Upper lobe of right lung (tissue), 1 donor: ENCODE data around the gene RANBP3. TPM values are rescaled to one million over a fixed set of nuclear protein-coding genes. Genes with fewer than 3 reads are reported as not detected.

ENCODE experiments used
- ATAC-seq: fragments of 200-7000 bp; cut with Tn5 transposase; one replicate; pipeline ENCODE4 v1.9.1; 2020; ENCODE audit warnings: mild to moderate bottlenecking, moderate library complexity
- DNase-seq: peaks from one replicate; pipeline ENCODE4 v3.0.0-alpha.2; 2020
- H3K27ac ChIP-seq: fragments of 200-600 bp; one replicate; pipeline ENCODE4 v1.8.0; 2022
- H3K27me3 ChIP-seq: fragments of 200-600 bp; one replicate; pipeline ENCODE4 v1.8.0; 2022; ENCODE audit warnings: mild to moderate bottlenecking
- H3K36me3 ChIP-seq: fragments of 200-600 bp; one replicate; pipeline ENCODE4 v1.8.0; 2022
- H3K4me1 ChIP-seq: fragments of 200-600 bp; one replicate; pipeline ENCODE4 v1.8.0; 2022
- H3K4me3 ChIP-seq: fragments of 200-600 bp; one replicate; pipeline ENCODE4 v1.8.0; 2022; ENCODE audit warnings: mild to moderate bottlenecking
- H3K9me3 ChIP-seq: fragments of 200-600 bp; one replicate; pipeline ENCODE4 v1.8.0; 2022
- intact Hi-C: fragments of 100-400 bp; cut with DNase I; formaldehyde crosslinking; loops from one replicate; pipeline ENCODE4 v1.11.0; 2022
- total RNA-seq: library from RNA; stranded (reverse); fragmentation: NEBNext Ultra II Directional; extraction: Animal tissue kit (Norgen Biotek cat#: 25700); gene quantifications from one replicate; pipeline ENCODE4 v1.2.1, GENCODE V29; 2021
- TF ChIP-seq, protein P1 (sequence below): fragments of 200-600 bp; IDR thresholded peaks from one replicate; pipeline ENCODE4 v1.8.0; 2022; ENCODE audit warnings: antibody characterized with exemption
- donor health status: DM: no; HTN: yes; CAD: no; lungs with severe emphysema.

The RANBP3 gene
- total RNA-seq, 1 donor from 2014 or later = 65.5 TPM

DNA sequence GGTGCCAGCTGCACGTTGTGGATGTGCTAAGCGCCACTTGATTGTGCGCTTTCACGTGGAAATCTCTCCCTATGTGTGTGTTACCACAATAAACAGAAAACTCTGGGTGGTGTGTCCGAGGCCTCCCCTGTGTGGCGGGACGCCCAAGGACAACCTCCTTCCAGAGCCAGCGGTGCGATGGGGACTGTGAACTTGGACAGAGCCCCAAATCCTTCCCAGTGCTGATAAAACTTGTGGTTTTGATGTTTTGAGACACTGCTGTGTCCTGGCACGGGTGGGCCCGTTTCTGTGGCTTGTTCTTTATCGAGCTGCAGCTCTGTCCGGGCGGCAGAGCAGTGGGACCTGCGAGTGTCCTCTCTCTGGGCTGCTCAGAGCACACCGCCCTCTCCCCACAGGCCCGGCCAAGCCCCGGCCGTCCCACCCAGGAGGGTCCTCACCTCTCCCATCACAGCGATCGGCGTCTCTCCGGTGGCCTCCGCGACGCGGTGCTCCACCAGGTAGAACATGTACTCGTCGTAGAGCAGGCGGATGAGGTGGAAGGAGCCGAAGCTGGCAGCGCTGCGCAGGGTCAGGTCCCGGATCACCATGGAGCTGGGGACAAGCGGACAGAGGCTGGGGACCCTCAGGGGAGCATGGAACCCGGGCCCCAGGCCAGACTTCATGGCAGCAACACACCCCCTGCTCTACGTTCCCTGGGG lies 18.8 kb upstream of the RANBP3 start:
- DNase-seq (no peak), ATAC-seq (no peak)
- Histone ChIP-seq H3K9me3 (no peaks in the 10 kb centered on the region), H3K4me1 (peaks cover 11% of the 10 kb centered on the region), H3K36me3 (no peaks in the 10 kb centered on the region), H3K27me3 (no peaks in the 10 kb centered on the region), H3K4me3 (no peak overlapping the region), H3K27ac (no peak overlapping the region)
- TF ChIP-seq, protein P1, sequence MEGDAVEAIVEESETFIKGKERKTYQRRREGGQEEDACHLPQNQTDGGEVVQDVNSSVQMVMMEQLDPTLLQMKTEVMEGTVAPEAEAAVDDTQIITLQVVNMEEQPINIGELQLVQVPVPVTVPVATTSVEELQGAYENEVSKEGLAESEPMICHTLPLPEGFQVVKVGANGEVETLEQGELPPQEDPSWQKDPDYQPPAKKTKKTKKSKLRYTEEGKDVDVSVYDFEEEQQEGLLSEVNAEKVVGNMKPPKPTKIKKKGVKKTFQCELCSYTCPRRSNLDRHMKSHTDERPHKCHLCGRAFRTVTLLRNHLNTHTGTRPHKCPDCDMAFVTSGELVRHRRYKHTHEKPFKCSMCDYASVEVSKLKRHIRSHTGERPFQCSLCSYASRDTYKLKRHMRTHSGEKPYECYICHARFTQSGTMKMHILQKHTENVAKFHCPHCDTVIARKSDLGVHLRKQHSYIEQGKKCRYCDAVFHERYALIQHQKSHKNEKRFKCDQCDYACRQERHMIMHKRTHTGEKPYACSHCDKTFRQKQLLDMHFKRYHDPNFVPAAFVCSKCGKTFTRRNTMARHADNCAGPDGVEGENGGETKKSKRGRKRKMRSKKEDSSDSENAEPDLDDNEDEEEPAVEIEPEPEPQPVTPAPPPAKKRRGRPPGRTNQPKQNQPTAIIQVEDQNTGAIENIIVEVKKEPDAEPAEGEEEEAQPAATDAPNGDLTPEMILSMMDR = no peak
- intact Hi-C loops = no loop called here

DNA sequence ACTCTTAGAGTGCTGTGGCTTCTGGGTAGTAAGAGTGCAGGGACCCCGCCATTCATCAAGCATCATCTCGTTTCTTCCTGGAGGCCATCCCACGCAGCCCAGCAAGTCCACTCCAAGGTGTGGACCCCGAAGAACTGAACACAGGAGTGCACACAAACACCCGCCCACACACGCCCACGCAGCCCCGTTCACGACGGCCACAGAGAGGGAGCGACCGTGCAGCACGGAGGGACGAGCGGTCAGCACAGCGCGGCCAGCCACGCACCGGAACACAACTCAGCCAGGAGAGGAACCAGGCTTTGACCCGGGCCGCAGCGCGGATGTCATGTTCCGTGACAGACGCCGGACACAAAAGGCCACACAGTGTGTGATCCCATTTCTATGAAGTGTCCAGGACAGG lies 18.2 kb upstream of the RANBP3 start:
- Histone ChIP-seq H3K4me3 (no peak overlapping the region), H3K27me3 (no peaks in the 10 kb centered on the region), H3K9me3 (no peaks in the 10 kb centered on the region), H3K27ac (no peak overlapping the region), H3K36me3 (no peaks in the 10 kb centered on the region), H3K4me1 (peaks cover 11% of the 10 kb centered on the region)
- intact Hi-C loops = no loop called here
- TF ChIP-seq, protein P1 = no peak
- ATAC-seq (no peak), DNase-seq (no peak)

DNA sequence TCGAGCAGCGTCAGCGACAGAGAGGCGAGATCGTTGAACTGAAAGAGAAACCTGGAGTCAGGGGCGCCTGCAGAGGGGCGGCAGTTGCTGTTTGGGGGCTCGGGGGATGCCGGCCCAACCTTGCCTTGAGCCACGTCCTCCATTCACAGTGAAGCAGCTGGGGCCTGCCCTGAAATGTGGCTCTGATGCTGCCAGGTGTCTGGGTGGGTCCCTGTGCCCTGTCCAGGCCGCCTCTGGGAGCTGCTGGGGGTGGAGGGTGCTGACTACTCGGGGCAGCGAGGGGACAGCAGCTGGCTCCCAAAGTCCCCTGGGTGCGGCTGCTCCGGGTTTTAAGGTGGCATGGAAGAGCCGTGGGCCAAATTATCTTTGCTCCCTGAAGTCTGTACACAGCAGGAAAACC lies 17.7 kb upstream of the RANBP3 start:
- intact Hi-C loops = no loop called here
- ATAC-seq = no peak
- Histone ChIP-seq H3K4me3 (no peak overlapping the region), H3K4me1 (peaks cover 11% of the 10 kb centered on the region), H3K27ac (no peak overlapping the region), H3K36me3 (no peaks in the 10 kb centered on the region), H3K9me3 (no peaks in the 10 kb centered on the region), H3K27me3 (no peaks in the 10 kb centered on the region)
- TF ChIP-seq, protein P1 = no peak
- no peak for DNase-seq

DNA sequence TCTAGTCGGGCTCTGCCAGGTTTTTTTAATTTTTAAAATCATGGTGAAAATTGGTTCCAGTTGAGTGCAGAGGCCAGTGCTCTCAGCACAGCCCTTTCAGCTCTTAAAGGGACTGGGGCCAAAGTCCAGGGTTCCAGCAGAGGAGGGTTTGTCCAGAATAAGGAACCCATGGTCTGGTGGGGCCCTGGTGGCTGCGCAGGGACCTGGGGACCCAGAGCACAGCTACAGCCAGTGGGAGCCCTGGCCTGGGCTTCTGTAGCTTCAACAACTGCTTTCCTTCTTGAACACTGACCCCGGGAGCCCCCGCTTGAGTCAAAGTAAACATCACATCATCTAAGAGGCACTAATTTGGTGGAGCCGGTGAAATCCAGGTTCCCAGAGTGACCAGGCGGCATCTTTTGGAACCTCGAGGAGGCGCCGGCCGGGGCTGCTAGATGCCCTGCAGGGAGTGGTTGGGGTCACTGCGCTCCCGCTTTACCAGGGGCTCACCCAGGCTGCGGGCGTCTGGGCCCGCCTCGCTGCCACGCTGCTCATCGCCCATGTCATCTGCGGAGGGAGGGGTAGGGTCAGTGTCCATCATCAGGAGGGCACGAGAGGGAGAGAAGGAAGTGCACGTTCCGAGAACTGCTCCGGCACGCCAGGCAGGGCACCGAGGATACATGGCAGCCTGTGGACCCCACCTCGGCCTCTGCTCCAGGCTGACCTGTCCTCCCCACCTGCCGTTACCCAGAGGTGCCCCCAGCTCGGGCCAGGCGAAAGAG lies 16.6 kb upstream of the RANBP3 start:
- TF ChIP-seq, protein P1 = no peak
- peak overlapping the region; percentile 14 for H3K4me3 ChIP-seq
- H3K27ac ChIP-seq = peak overlapping the region; percentile 39
- no peak for DNase-seq
- no peaks in the 10 kb centered on the region for H3K36me3 ChIP-seq
- H3K9me3 ChIP-seq = no peaks in the 10 kb centered on the region
- no peaks in the 10 kb centered on the region for H3K27me3 ChIP-seq
- intact Hi-C loops = no loop called here
- H3K4me1 ChIP-seq = peaks cover 11% of the 10 kb centered on the region
- no peak for ATAC-seq

DNA sequence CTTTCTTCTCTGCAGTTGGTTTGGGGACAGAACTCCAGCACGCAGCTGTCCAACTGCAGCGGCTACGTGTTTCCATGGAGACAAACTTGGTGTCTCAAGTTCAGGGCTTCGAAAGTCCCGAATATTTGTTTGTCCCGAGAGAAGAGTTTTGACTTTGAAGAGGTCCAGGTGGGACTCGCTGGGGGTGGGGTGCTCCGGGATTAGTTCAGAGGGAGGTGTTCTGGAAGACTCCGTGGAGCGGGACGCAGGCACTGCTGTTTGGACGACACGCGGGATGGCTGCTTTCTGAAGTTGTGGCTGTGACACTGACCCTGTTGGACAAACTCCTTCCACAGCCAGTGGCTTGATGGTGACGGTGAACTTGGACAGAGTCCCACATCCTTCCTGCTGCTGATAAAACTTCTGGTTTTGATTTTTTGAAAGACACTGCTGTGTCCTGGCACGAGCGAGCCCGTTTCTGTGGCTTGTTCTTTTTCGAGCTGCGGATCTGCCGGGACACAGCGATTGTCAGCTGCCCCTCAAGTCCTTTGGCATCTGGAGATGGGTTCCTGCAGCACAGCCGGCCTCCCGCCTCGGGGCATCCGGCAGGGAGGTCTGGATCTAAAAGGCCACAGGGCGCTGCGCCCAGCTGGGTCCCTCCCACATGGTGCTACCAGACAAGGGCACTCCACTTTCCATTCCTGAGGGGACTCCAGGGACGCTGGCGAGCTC lies 15.9 kb upstream of the RANBP3 start:
- H3K9me3 ChIP-seq = no peaks in the 10 kb centered on the region
- peaks cover 11% of the 10 kb centered on the region for H3K4me1 ChIP-seq
- no peaks in the 10 kb centered on the region for H3K36me3 ChIP-seq
- peak overlapping the region; percentile 39 for H3K27ac ChIP-seq
- TF ChIP-seq, protein P1 = no peak
- DNase-seq = peak; percentile 82
- H3K4me3 ChIP-seq = peak overlapping the region; percentile 14
- intact Hi-C loops = no loop called here
- ATAC-seq = peak; percentile 78
- no peaks in the 10 kb centered on the region for H3K27me3 ChIP-seq
